Transverse colon (tissue), 4 donors: ENCODE measurements around the gene ALG13. TPM values are rescaled to one million over a fixed set of nuclear protein-coding genes. Genes with fewer than 3 reads are reported as not detected.

Source experiments
- DNase-seq: peaks from one replicate; pipeline ENCODE4 v3.0.0-alpha.2; 2019
- H3K27ac ChIP-seq, 4 donors: fragments of 200-600 bp; sonication (generic); 2 replicates each; pipeline ENCODE4 v1.5.1; 2016 to 2018; ENCODE audit warnings: inconsistent platforms in 4 of 4
- H3K27me3 ChIP-seq: fragments of 200-600 bp; sonication (generic); 2 replicates; pipeline ENCODE4 v1.5.1; 2017; ENCODE audit warnings: inconsistent platforms
- H3K36me3 ChIP-seq, 4 donors: fragments of 200-600 bp; sonication (generic); 2 replicates each; pipeline ENCODE4 v1.5.1; 2017 to 2019; ENCODE audit warnings: inconsistent platforms in 4 of 4
- H3K4me1 ChIP-seq, 4 donors: fragments of 200-600 bp; sonication (generic); 2 replicates each; pipeline ENCODE4 v1.5.1; 2017 to 2020; ENCODE audit warnings: inconsistent platforms in 4 of 4
- H3K4me3 ChIP-seq, 4 donors: fragments of 200-600 bp; sonication (generic); 1 replicate in 1 of 4; 2 replicates in 3 of 4; pipeline versions ENCODE4 v1.5.1 to v1.6.1; 2017 to 2019; ENCODE audit warnings: inconsistent platforms in 4 of 4
- H3K9me3 ChIP-seq, 2 donors: fragments of 200-600 bp; sonication (generic); 2 replicates each; pipeline ENCODE4 v1.5.1; 2017 to 2019; ENCODE audit warnings: inconsistent platforms in 2 of 2
- EP300 ChIP-seq: sonication (generic); formaldehyde crosslinking; IDR thresholded peaks from one replicate; pipeline ENCODE4 v1.6.1; 2017; ENCODE audit warnings: antibody characterized with exemption, low read depth
- POLR2A ChIP-seq: fragments of 450-650 bp; IDR thresholded peaks from one replicate; pipeline ENCODE4 v1.6.1; 2016; ENCODE audit warnings: antibody characterized with exemption, mild to moderate bottlenecking, moderate library complexity
- POLR2AphosphoS5 ChIP-seq, 3 donors: sonication (generic); formaldehyde crosslinking; IDR thresholded peaks; one replicate each; pipeline ENCODE4 v1.6.1; 2016; ENCODE audit warnings: antibody characterized with exemption in 3 of 3
- WGBS, 2 donors: methylation state at CpG; one replicate each; pipeline ENCODE4 v1.1.5; 2018; ENCODE audit warnings: low coverage in 1 of 2; 5-methylcytosine and 5-hydroxymethylcytosine counted together
- in situ Hi-C, 4 donors: fragments of 200-750 bp; cut with MboI; loops; one replicate each; pipeline versions ENCODE4 v1.15.0 to v1.15.1; 2017; ENCODE audit warnings: low sequenced_read_pairs in 3 of 4, low pct_ligation_motif_present in 1 of 4, low pct_unique_long_range_greater_than_20kb in 1 of 4
- intact Hi-C: fragments of 100-400 bp; cut with DNase I; formaldehyde crosslinking; loops from one replicate; pipeline ENCODE4 v1.15.1; 2023; ENCODE audit warnings: low total_unique reads
- total RNA-seq, 4 donors: library from RNA; depleted of rRNA; stranded (reverse); fragments of >200 nt; gene quantifications; one replicate each; pipeline ENCODE4 v1.1.0, GENCODE V29; 2016
- TF ChIP-seq, protein P1 (sequence below), 5 experiments: fragments of 200-600 bp in 3 of 5; fragments of 450-650 bp in 2 of 5; sonication (generic) in 3 of 5; IDR thresholded peaks; 1 replicate in 2 of 5; 2 replicates in 3 of 5; pipeline ENCODE4 v1.5.1; 2016 to 2017; ENCODE audit warnings: antibody characterized with exemption in 5 of 5, inconsistent platforms in 3 of 5, mild to moderate bottlenecking in 2 of 5, moderate library complexity in 1 of 5

Gene ALG13
- total RNA-seq, 4 donors from 2014 or later, result 64.7 to 130 (median 74.1) TPM

- in situ Hi-C loops (no loop called here), intact Hi-C loops (no loop called here)
- Histone ChIP-seq H3K27ac (no peak overlapping the region), H3K9me3 (no peaks in the 10 kb centered on the region), H3K27me3 (no peaks in the 10 kb centered on the region), H3K36me3 (no peaks in the 10 kb centered on the region), H3K4me1 (no peaks in the 10 kb centered on the region), H3K4me3 (no peak overlapping the region)
- TF ChIP-seq POLR2AphosphoS5 (IDR thresholded peaks at IDR 0.05) (no peak), EP300 (no peak), POLR2A (no peak)
- TF ChIP-seq, protein P1, sequence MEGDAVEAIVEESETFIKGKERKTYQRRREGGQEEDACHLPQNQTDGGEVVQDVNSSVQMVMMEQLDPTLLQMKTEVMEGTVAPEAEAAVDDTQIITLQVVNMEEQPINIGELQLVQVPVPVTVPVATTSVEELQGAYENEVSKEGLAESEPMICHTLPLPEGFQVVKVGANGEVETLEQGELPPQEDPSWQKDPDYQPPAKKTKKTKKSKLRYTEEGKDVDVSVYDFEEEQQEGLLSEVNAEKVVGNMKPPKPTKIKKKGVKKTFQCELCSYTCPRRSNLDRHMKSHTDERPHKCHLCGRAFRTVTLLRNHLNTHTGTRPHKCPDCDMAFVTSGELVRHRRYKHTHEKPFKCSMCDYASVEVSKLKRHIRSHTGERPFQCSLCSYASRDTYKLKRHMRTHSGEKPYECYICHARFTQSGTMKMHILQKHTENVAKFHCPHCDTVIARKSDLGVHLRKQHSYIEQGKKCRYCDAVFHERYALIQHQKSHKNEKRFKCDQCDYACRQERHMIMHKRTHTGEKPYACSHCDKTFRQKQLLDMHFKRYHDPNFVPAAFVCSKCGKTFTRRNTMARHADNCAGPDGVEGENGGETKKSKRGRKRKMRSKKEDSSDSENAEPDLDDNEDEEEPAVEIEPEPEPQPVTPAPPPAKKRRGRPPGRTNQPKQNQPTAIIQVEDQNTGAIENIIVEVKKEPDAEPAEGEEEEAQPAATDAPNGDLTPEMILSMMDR (IDR thresholded peaks at IDR 0.05), result no peak
- WGBS, 2 donors, result 90 to 100% methylated on average over 1 to 2 of the region's 2 CpGs
- DNase-seq, result no peak
Observed at GRCh38 chrX:111756486-111756885, 75.5 kb downstream of the ALG13 start.

DNA sequence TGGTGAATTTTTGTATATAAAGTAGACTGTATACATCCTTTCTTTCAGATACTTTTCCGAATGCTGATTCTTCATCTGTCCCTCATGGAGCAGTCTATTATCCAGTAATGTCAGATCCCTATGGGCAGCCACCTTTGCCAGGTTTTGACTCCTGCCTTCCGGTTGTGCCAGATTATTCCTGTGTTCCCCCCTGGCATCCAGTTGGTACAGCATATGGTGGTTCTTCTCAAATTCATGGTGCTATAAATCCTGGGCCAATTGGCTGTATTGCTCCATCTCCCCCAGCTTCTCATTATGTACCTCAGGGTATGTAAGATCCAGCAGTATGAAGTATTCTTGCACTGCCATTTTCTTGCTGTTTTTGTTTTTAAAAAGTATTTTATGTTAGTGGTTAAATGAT is 78.7 kb downstream of the ALG13 start:
- in situ Hi-C loops, result no loop called here
- no peak for TF ChIP-seq POLR2A
- TF ChIP-seq, protein P1 (IDR thresholded peaks at IDR 0.05), result no peak
- no peaks in the 10 kb centered on the region for H3K27me3 ChIP-seq
- intact Hi-C loops, result no loop called here
- no peaks in the 10 kb centered on the region for H3K4me1 ChIP-seq
- DNase-seq, result no peak
- no peak overlapping the region for H3K27ac ChIP-seq
- H3K4me3 ChIP-seq, result no peak overlapping the region
- 91% methylated on average over 2 of the region's 2 CpGs; no CpG with 5 or more reads in 1 of the 2 donors for WGBS, 2 donors
- H3K36me3 ChIP-seq, result no peaks in the 10 kb centered on the region
- no peaks in the 10 kb centered on the region for H3K9me3 ChIP-seq

GRCh38 chrX:111761578-111762135 is 80.7 kb downstream of the ALG13 start:
- no peak for DNase-seq
- 67 to 74% methylated on average over 2 to 3 of the region's 3 CpGs for WGBS, 2 donors
- Histone ChIP-seq H3K27ac (no peak overlapping the region), H3K4me1 (no peaks in the 10 kb centered on the region), H3K9me3 (no peaks in the 10 kb centered on the region), H3K4me3 (no peak overlapping the region), H3K36me3 (no peaks in the 10 kb centered on the region), H3K27me3 (no peaks in the 10 kb centered on the region)
- intact Hi-C loops, result no loop called here
- TF ChIP-seq, protein P1 (IDR thresholded peaks at IDR 0.05), result no peak
- in situ Hi-C loops, result no loop called here

GRCh38 chrX:111778591-111778990 is 97.6 kb downstream of the ALG13 start:
- Histone ChIP-seq H3K36me3 (no peaks in the 10 kb centered on the region), H3K9me3 (no peaks in the 10 kb centered on the region), H3K4me1 (no peaks in the 10 kb centered on the region), H3K27me3 (no peaks in the 10 kb centered on the region), H3K4me3 (no peak overlapping the region), H3K27ac (no peak overlapping the region)
- in situ Hi-C loops (no loop called here), intact Hi-C loops (no loop called here)
- DNase-seq, result no peak
- 84% methylated on average over 1 of the region's 1 CpG; no CpG with 5 or more reads in 1 of the 2 donors for WGBS, 2 donors
- TF ChIP-seq POLR2AphosphoS5 (IDR thresholded peaks at IDR 0.05) (no peak), EP300 (no peak), POLR2A (no peak)
- TF ChIP-seq, protein P1 (IDR thresholded peaks at IDR 0.05), result no peak
